Tibial nerve (tissue), 4 donors: Measurements from ENCODE around the gene SLC2A9. TPM values are rescaled to one million over a fixed set of nuclear protein-coding genes. Genes with fewer than 3 reads are reported as not detected.

Experiments used
- DNase-seq, 2 donors: peaks; one replicate each; pipeline ENCODE4 v3.0.0-alpha.2; 2019; ENCODE audit warnings: low spot score in 2 of 2
- H3K27ac ChIP-seq, 4 donors: fragments of 200-600 bp; sonication (generic) in 3 of 4; one replicate each; pipeline ENCODE4 v1.5.1; 2017 to 2019; ENCODE audit warnings: mild to moderate bottlenecking in 1 of 4
- H3K27me3 ChIP-seq, 2 donors: fragments of 200-600 bp; sonication (generic) in 1 of 2; one replicate each; pipeline versions ENCODE4 v1.5.1 to v1.6.0; 2017 to 2019
- H3K36me3 ChIP-seq, 3 donors: fragments of 200-600 bp; sonication (generic); one replicate each; pipeline ENCODE4 v1.5.1; 2018 to 2019
- H3K4me1 ChIP-seq, 4 donors: fragments of 200-600 bp; sonication (generic) in 3 of 4; one replicate each; pipeline ENCODE4 v1.5.1; 2017 to 2019
- H3K4me3 ChIP-seq, 4 donors: fragments of 200-600 bp; sonication (generic) in 3 of 4; one replicate each; pipeline ENCODE4 v1.5.1; 2017 to 2019; ENCODE audit warnings: mild to moderate bottlenecking in 1 of 4, moderate library complexity in 1 of 4
- H3K9me3 ChIP-seq, 4 donors: fragments of 200-600 bp; sonication (generic) in 3 of 4; one replicate each; pipeline ENCODE4 v1.5.1; 2017 to 2019
- CTCF ChIP-seq, 5 experiments: fragments of 200-600 bp in 3 of 5; fragments of 450-650 bp in 2 of 5; sonication (generic) in 3 of 5; IDR thresholded peaks; one replicate each; pipeline ENCODE4 v1.5.1; 2016 to 2019; ENCODE audit warnings: antibody characterized with exemption in 5 of 5, mild to moderate bottlenecking in 3 of 5, moderate library complexity in 2 of 5
- EP300 ChIP-seq, 2 donors: sonication (generic); formaldehyde crosslinking; IDR thresholded peaks; one replicate each; pipeline ENCODE4 v1.6.1; 2017; ENCODE audit warnings: antibody characterized with exemption in 2 of 2, mild to moderate bottlenecking in 1 of 2
- POLR2A ChIP-seq, 2 donors: fragments of 450-650 bp; IDR thresholded peaks; one replicate each; pipeline ENCODE4 v1.6.1; 2017; ENCODE audit warnings: antibody characterized with exemption in 2 of 2, mild to moderate bottlenecking in 2 of 2, moderate library complexity in 2 of 2
- WGBS, 2 donors: methylation state at CpG; one replicate each; pipeline ENCODE4 v1.1.5; 2018; 5-methylcytosine and 5-hydroxymethylcytosine counted together
- total RNA-seq, 4 donors: library from RNA; depleted of rRNA; stranded (reverse); fragments of >200 nt; gene quantifications; one replicate each; pipeline ENCODE4 v1.1.0, GENCODE V29; 2016

The SLC2A9 gene
- total RNA-seq, 4 donors from 2014 or later, result 2.7 to 10.7 (median 6.0) TPM

GRCh38 chr4:9841072-9841471 is 180.2 kb downstream of the SLC2A9 start:
- Histone ChIP-seq H3K4me1 (no peaks in the 10 kb centered on the region), H3K36me3 (no peaks in the 10 kb centered on the region), H3K27me3 (no peaks in the 10 kb centered on the region), H3K4me3 (no peak overlapping the region), H3K9me3 (peaks cover 0 to 42% (median 5%) of the 10 kb centered on the region in 4 donors), H3K27ac (no peak overlapping the region)
- TF ChIP-seq CTCF (IDR thresholded peaks at IDR 0.05), result no peak
- TF ChIP-seq POLR2A (IDR thresholded peaks at IDR 0.05), result no peak
- WGBS, 2 donors, result 95 to 98% methylated on average over 2 of the region's 2 CpGs
- DNase-seq, result no peak

GRCh38 chr4:9835430-9835829 is 185.9 kb downstream of the SLC2A9 start:
- Histone ChIP-seq H3K9me3 (peaks cover 0 to 19% (median 2%) of the 10 kb centered on the region in 4 donors), H3K4me3 (no peak overlapping the region), H3K36me3 (peaks cover 0 to 20% (median 0%) of the 10 kb centered on the region in 3 donors), H3K27ac (no peak overlapping the region), H3K27me3 (no peaks in the 10 kb centered on the region), H3K4me1 (no peaks in the 10 kb centered on the region)
- no peak for DNase-seq
- 77 to 83% methylated on average over 5 of the region's 5 CpGs for WGBS, 2 donors
- no peak for TF ChIP-seq POLR2A (IDR thresholded peaks at IDR 0.05)
- TF ChIP-seq CTCF (IDR thresholded peaks at IDR 0.05), result no peak
- no peak for TF ChIP-seq EP300 (IDR thresholded peaks at IDR 0.05)

- DNase-seq, result no peak
- Histone ChIP-seq H3K27me3 (no peaks in the 10 kb centered on the region), H3K4me3 (no peak overlapping the region), H3K4me1 (no peaks in the 10 kb centered on the region), H3K27ac (no peak overlapping the region), H3K9me3 (peaks cover 0 to 3% (median 0%) of the 10 kb centered on the region in 4 donors), H3K36me3 (peaks cover 0 to 20% (median 0%) of the 10 kb centered on the region in 3 donors)
- 87 to 94% methylated on average over 5 of the region's 5 CpGs for WGBS, 2 donors
- no peak for TF ChIP-seq POLR2A (IDR thresholded peaks at IDR 0.05)
- no peak for TF ChIP-seq EP300 (IDR thresholded peaks at IDR 0.05)
- no peak for TF ChIP-seq CTCF (IDR thresholded peaks at IDR 0.05)
Measured at GRCh38 chr4:9833421-9833820, 187.9 kb downstream of the SLC2A9 start.

- Histone ChIP-seq H3K4me3 (no peak overlapping the region), H3K9me3 (no peaks in the 10 kb centered on the region), H3K27ac (no peak overlapping the region), H3K27me3 (no peaks in the 10 kb centered on the region), H3K36me3 (peaks cover 0 to 20% (median 0%) of the 10 kb centered on the region in 3 donors), H3K4me1 (no peaks in the 10 kb centered on the region)
- no peak for DNase-seq
- 84 to 96% methylated on average over 2 of the region's 2 CpGs for WGBS, 2 donors
- TF ChIP-seq CTCF (IDR thresholded peaks at IDR 0.05) (no peak), POLR2A (IDR thresholded peaks at IDR 0.05) (no peak), EP300 (IDR thresholded peaks at IDR 0.05) (no peak)
Measured at GRCh38 chr4:9832640-9833039, 188.7 kb downstream of the SLC2A9 start.

- H3K9me3 ChIP-seq, result no peaks in the 10 kb centered on the region
- no peak overlapping the region for H3K4me3 ChIP-seq
- WGBS, 2 donors, result 87 to 89% methylated on average over 1 of the region's 1 CpG
- H3K27ac ChIP-seq, result no peak overlapping the region
- peaks cover 0 to 12% (median 0%) of the 10 kb centered on the region in 3 donors for H3K36me3 ChIP-seq
- TF ChIP-seq EP300 (IDR thresholded peaks at IDR 0.05) (no peak), POLR2A (IDR thresholded peaks at IDR 0.05) (no peak), CTCF (IDR thresholded peaks at IDR 0.05) (no peak)
- no peak for DNase-seq
- no peaks in the 10 kb centered on the region for H3K27me3 ChIP-seq
- no peaks in the 10 kb centered on the region for H3K4me1 ChIP-seq
Measured at GRCh38 chr4:9826551-9826950, 194.7 kb downstream of the SLC2A9 start.
